NCI-H524 treated with DMSO at 0.1 percent for 48 hours (cell line): ENCODE data around the gene SSUH2.
"Not testable (repeated sequence)": the region's sequence is repeated elsewhere in the genome, so short reads cannot be mapped to it uniquely, and the experiment has no call there.

Experiments
- DNase-seq: peaks from one replicate; lab custom pipeline; 2025; lab: John Stamatoyannopoulos, UW

The SSUH2 gene, protein sequence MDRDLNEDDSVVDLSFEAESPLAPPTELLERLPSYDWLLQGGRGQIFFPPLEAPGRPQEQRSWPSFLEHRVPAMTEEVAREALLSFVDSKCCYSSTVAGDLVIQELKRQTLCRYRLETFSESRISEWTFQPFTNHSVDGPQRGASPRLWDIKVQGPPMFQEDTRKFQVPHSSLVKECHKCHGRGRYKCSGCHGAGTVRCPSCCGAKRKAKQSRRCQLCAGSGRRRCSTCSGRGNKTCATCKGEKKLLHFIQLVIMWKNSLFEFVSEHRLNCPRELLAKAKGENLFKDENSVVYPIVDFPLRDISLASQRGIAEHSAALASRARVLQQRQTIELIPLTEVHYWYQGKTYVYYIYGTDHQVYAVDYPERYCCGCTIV

DNA sequence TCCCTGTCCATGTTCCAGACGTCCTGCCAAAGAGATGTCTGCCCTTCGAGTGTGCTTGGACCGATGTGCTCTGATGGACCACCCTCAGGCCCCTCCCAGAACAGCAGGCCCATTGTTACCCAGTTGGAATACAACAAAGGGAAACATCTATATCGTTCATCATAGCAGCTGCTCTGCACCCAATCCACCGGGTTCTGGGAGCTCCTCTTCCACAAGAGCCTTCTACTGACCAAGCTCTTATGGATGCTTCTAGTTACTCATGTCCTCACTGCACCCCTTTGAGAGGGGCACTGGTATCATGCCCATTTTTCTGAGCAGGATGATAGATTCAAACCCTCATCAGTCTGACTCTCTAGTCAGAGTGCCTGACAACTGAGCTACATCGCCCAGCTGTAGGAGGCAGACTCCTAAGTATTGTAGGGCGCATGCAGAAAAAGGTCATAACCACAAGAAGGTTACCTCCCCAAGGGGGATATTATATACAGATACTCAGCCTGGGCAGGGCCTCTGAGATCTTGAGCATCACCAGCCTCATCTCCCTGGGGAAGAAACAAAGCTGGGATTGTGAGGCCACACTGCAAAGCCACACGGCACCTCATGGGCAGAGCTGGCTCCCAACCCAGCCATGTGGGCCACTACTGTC, at the start of gene SSUH2:
TSS of gene SSUH2 (minus strand) at position 51 of the 643 bp plus-strand sequence. CDS start at position 11, 40 bp downstream.
- no peak for DNase-seq

DNA sequence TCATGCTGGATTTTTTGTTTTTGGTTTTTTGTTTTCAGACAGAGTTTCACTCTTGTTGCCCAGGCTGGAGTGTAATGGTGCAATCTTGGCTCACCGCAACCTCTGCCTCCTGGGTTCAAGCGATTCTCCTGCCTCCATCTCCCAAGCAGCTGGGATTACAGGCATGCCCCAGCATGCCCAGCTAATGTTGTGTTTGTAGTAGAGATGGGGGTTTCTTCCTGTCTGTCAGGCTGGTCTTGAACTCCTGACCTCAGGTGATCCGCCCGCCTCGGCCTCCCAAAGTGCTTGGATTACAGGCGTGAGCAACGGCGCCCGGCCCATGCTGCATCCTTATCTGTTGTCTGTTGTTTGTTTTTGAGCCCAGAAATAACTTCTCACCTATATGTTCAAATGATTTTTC, 46.7 kb upstream of the SSUH2 start:
- not testable (repeated sequence) for DNase-seq

DNA sequence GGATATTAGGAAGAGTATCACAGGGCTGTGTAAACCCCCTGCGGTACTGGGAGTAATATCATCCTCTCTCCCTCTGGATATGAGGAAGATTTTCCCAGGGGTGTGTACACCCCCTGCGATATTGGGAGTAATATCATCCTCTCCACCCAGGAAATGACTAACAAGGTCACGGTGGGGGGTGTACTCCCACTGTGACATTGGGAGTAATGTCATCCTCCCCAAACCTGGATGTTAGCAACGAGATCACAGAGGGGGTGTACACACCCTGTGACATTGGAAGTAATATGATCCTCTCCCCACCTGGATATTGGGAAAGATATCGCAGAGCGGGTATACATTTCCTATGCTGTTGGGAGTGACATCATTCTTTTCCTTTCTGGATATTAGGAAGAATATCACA, 40.4 kb upstream of the SSUH2 start:
- not testable (repeated sequence) for DNase-seq

DNA sequence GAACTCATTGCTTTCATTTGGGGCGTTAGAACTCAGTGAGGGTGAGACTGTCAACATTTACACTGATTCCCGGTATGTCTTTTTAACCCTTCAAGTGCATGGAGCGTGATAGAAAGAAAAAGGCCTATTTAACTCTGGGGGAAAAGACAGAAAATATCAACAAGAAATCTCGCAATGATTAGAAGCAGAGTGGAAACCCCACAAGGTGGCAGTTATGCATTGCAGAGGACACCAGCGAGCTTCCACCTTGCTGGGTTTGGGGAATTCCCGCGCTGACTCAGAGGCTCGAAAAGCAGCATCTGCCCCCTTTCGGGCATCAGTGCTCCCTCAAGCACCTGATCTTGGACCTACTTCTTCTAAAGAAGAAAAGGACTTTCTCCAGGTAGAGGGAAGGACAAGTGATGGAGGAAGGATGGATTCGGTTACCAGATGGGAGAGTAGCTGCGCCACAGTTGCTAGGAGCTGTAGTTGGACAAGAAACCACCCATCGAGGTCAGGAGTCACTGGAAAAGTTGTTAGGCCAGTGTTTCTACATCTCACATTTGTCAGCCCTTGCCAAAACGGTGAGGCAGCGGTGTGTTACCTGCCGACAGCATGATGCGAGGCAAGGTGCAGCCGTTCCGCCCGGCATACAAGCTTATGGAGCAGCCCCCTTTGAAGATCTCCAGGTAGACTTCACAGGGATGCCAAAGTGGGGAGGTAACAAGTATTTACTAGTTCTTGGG, 38.4 kb upstream of the SSUH2 start:
- not testable (repeated sequence) for DNase-seq

DNA sequence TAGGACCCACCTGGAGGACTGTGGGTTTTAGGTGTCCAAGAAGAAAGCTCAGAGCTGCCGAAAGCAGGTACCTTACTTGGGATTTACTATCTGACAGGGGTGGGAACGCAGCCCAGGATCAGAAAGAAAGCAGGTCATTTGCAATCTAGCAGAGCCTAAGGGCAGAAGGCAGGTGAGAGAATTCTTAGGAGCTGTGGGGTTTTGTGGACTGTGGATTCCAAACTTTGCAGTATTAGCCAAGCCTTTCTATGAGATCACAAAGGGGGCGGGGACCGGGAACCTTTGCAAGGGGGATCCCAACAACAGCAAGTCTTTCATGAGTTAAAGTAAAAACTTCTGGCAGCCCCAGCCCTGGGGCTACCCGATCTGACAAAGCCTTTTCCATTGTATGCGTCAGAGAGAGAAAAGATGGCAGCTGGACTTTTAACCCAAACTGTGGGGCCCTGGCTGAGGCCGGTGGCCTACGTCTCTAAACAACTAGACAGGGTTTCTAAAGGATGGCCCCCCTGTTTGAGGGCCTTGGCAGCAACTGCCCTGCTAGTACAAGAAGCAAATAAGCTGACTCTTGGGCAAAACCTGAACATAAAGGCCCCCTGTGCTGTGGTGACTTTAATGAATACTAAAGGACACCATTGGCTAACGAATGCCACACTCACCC, 37.4 kb upstream of the SSUH2 start:
- not testable (repeated sequence) for DNase-seq

DNA sequence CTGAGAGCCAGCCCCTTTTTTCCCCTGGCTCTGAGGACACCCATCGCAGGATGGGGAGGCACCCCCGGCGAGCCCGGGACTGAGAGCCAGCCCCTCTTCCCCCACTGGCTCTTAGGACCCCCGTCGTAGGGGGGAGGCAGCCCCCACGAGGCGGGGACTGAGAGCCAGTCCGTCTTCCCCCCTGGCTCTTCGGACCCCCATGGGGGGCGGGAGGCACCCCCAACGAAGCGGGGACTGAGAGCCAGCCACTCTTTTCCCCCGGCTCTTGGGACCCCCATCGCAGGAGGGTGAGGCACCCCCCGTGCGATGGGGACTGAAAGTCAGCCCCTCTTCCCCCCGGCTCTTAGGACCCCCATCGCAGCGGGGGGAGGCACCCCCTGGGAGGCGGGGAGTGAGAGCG, 36.8 kb upstream of the SSUH2 start:
- no peak for DNase-seq

DNA sequence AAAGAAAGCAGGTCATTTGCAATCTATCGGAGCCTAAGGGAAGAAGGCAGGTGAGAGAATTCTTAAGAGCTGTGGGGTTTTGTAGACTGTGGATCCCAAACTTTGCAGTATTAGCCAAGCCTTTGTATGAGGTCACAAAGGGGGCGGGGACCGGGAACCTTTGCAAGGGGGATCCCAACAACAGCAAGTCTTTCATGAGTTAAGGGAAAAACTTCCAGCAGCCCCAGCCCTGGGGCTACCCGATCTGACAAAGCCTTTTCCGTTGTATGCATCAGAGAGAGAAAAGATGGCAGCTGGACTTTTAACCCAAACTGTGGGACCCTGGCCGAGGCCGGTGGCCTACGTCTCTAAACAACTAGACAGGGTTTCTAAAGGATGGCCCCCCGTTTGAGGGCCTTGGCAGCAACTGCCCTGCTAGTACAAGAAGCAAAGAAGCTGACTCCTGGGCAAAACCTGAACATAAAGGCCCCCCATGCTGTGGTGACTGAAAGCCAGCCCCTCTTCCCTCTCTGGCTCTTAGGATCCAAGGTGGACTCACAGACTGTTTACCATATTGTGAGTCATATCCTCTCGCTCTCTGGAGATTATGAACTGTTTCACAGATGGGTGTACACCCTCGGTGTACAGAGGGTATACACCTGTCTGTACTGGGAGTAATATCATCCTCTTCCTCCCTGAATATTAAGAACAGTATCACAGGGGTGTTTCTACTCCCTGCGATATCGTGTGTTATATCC, 35.4 kb upstream of the SSUH2 start:
- not testable (repeated sequence) for DNase-seq

DNA sequence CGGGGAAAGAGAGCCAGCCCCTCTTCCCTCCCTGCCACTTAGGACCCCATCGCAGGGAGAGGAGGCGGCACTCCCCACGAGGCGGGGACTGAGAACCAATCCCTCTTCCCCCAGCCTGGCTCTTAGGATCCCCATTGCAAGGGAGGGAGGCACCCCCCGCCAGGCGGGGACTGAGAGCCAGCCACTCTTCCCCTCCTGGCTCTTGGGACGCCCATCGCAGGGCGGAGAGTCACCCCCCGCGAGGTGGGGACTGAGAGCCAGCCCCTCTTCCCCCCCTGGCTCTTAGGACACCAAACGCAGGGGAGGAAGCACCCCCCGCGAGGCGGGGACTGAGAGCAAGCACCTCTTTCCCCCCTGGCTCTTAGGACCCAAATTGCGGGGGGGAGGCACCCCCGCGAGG, 34.2 kb upstream of the SSUH2 start:
- DNase-seq: no peak

DNA sequence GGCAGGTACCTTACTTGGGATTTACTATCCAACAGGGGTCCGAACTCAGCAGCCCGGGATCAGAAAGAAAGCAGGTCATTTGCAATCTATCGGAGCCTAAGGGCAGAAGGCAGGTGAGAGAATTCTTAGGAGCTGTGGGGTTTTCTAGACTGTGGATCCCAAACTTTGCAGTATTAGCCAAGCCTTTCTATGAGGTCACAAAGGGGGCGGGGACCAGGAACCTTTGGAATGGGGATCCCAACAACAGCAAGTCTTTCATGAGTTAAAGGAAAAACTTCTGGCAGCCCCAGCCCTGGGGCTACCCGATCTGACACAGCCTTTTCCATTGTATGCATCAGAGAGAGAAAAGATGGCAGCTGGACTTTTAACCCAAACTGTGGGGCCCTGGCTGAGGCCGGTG, 32.7 kb upstream of the SSUH2 start:
- not testable (repeated sequence) for DNase-seq

DNA sequence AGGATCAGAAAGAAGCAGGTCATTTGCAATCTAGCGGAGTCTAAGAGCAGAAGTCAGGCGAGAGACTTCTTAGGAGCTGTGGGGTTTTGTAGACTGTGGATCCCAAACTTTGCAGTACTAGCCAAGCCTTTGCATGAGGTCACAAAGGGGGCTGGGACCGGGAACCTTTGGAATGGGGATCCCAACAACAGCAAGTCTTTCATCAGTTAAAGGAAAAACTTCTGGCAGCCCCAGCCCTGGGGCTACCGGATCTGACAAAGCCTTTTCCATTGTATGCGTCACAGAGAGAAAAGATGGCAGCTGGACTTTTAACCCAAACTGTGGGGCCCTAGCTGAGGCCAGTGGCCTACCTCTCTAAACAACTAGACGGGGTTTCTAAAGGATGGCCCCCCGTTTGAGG, 31.0 kb upstream of the SSUH2 start:
- not testable (repeated sequence) for DNase-seq

DNA sequence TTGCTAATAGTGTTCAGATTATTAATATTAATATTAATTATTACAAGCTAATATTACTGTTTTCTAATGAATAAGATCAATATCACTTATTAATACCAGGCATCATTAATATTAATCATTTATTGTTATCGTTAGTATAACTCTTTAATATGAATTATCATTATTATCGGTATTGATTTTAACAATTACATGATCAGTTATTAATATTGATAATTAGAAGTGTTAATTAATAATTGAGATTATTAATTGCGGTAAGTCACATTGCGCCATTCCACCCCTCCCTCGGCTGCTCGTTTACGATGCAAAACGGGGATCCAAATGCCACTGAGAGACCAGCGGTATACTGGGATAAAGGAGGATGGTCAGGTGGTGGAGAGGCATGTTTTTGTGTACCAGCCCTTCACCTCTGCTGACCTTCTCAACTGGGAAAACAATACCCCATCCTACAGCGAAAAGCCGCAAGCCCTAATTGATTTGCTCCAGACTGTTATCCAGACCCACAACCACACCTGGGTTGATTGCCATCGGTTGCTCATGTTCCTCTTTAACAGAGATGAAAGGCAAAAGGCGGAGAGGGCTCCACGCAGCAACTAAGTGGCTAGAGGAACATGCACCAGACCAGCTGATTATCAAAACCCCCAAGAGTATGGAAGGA, 28.6 kb upstream of the SSUH2 start:
- DNase-seq: no peak

DNA sequence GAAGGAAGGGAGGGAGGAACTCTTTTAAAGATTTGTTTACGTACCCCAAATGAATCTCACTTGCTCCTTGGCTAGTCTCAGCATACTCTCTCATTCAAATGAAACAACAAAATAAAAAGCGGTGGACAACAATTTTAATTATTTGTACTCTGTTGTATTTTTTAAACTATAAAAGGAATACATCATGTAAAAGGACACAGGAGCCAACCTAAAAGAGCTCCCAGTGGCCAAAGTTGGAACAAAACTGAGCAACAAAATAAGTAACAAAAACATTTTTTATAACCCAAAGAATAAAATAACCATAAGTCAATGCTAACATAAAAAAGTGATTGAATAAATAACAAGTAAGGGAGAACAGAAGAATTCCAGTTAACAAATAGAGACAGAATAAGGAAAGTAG, 24.4 kb upstream of the SSUH2 start:
- no peak for DNase-seq

DNA sequence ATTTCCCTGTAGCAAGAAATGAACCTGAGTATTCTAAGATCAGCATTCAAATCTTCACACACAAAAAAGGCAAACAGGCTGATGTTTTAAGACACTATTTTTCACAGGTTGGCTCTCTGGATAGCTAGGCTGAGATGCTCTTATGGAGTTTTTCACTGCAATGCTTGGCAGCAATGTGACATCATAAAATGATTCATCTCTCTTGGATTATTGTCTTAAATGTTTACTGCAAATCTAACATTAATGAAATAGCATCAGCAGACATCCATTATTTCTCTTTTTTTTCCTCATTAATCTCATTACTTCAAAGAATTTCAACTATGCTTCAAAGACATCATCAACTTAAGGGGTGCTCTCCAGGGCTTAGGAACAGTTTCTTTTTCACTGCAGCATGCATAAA, 23.6 kb upstream of the SSUH2 start:
- no peak for DNase-seq

DNA sequence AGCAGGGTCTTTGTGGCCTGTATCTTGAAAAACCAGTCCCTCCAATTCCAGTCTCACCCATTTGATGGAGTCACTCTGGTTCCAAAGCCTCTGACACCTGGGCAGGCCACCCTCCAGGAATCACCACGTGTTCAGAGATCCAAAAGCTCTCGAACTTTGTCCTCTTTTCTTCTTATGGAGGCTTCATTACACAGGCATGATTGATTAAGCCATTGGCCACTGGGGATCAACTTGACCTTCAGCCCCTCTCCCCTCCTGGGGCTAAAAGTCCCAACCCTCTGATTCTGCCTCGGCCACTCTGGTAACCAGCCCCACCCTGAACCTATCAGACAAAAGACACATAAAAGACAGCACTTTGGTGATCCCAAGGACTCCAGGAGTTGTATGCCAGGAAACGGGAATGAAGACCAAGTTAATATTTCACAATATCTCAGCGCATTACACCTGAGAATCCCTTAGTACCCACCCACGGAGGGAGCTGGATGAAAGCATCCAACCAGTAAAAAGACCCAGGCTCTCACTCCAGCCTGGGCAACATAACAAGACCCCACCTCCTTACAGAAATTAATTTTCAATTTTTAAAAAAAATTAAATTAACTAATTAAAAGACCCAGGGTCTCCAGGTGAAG, 23.0 kb upstream of the SSUH2 start:
- no peak for DNase-seq

DNA sequence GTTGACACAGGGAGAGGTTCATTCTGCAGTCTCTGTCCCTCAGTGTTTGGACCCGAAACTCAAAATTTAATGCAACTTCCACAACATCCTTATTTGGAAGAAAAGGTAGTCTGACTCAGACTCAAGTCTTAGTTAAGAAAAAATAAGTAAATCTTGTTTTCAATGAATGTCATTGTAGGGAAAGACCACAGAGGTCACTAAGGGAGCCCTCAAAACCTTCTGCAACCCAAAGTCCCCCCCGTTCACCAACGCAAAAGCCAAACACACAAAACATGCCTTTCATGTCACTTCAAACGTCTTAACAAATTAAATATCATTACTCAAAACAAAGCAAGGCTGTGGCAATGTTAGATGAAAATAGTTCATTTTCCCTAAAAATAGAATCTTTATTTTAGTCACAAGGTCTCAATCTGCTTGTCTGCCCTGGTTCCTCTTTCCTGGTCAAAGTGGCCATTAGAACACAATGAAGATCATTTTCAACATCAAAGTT, 20.9 kb upstream of the SSUH2 start:
- DNase-seq: no peak

DNA sequence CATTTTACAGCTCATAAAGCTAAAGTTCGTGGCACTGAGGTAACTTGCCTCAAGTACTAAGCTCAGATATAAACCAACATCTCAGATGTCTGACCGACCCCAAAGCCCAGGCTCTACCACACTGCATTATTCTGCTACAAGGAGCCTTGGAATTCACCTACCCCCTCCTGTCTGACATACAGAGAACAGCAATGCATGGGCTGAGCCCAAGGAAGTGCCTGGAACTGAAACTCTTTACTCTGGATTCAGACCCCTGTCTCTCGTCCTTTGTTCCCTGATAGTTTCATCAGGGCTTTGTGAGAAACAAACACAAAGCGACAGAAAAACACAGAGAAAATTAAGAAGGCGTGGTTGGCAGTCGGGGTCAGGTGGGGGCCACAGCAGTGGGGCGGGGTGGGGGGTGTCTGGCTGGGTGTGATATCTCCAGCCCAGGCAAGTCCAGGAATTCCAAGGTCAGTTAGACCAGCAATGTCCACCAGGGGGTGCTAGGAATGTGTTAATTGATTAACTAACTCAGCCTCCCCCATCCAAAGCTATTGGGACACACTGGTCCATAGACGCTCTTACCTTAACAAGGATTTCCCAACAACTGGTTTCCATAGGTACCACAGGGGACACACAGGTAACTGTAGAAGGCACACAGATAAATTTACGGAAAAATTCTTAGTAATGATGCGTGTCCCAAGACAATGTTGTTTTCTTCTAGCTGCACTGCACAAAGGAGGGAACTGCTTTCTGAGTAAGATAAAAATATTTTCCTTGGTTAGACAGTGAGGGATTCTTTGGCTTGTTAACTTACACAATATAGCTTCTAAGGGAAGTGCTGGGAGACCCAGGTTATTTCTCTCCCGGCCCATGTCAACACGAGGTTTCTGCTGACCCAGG, 18.8 kb upstream of the SSUH2 start:
- no peak for DNase-seq

DNA sequence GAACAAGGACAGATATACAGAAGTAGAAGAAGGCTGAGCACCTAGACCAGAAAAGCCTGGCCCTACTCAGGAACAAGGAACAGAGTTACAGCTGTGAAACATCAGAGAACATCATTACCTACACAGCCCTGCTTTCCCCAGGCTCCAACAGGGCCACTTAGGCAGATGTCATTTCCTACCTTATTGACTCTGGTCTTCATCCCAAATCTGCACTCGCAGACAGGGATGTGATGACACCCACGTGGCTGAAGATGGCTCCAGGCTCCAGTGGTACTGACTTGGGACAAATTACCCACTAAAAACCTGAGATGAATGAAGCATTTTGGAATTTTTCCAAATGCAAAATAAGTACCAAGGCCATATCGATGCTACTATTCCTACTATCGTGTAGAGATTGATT, 18.0 kb upstream of the SSUH2 start:
- no peak for DNase-seq

DNA sequence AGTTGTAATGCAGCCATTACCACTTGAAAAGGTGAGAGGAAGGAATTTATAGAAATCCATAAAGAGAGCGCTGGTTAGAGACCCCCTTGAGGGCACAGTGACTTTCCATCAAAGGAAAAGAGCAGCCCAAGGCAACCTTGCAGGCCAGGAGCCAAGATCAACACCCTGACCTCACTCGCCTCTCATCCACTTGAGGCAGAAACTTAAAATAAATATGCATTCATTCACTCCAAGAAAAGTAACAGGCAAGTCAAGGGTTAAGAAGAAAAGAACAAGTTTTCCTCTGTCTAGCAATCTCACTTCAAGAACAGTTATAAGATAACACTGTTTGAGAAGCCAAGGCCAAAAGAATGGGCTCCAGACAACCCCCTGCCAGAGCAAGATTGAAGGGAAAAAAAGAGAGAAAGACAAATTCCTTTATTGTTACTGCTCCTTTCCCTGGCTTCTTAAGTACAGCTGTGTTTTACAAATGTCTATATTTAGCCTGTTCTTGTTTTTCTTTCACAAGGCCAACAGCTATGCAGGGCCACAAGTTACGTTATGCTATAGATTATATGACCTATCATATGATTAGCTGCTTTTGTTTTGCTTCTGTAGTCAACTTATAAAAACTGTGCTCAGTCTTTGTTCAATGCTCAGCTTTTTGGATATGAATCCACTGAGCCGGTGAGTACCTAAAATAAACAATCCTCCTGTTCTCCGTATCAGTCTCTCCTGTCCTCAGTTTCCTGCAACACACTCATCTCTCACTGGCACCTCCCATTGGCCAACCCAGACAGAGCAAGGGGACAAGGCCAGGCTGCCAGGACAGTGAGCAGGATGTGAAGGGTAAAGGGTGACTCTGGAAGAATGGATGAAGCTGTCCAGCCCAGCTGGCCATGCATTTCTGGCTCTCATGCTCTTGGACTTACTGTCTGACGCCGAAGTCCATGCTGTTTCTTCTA, 15.8 kb upstream of the SSUH2 start:
- no peak for DNase-seq
